NCI-H510A (cell line): ENCODE results near the gene FGF19.

Source experiments
- DNase-seq: peaks from one replicate; lab custom pipeline; 2025; lab: John Stamatoyannopoulos, UW

The FGF19 gene

GRCh38 chr11:69703768-69704507 lies at the start of gene FGF19:
Gene FGF19, minus strand, starts transcription at chr11:69704022. Its CDS starts 146 bp downstream, at chr11:69703876.
- no peak for DNase-seq

- no peak for DNase-seq
These were observed 49.1 kb upstream of the FGF19 start for GRCh38 chr11:69752890-69753289.

GRCh38 chr11:69750875-69751597 lies 47.2 kb upstream of the FGF19 start:
- no peak for DNase-seq

- no peak for DNase-seq
These were observed 46.5 kb upstream of the FGF19 start for GRCh38 chr11:69750108-69750850.

- no peak for DNase-seq
These were observed 44.8 kb upstream of the FGF19 start for GRCh38 chr11:69748637-69749036.

- no peak for DNase-seq
These were observed 43.2 kb upstream of the FGF19 start for GRCh38 chr11:69746752-69747742.

- no peak for DNase-seq
These were observed 42.3 kb upstream of the FGF19 start for GRCh38 chr11:69746140-69746539.

- no peak for DNase-seq
These were observed 41.4 kb upstream of the FGF19 start for GRCh38 chr11:69745201-69745600.

- DNase-seq: no peak
These were observed 40.6 kb upstream of the FGF19 start for GRCh38 chr11:69744435-69744834.

GRCh38 chr11:69734841-69735240 lies 31.0 kb upstream of the FGF19 start:
- DNase-seq: no peak

- DNase-seq: no peak
These were observed 30.5 kb upstream of the FGF19 start for GRCh38 chr11:69734367-69734766.

- no peak for DNase-seq
These were observed 29.1 kb upstream of the FGF19 start for GRCh38 chr11:69732910-69733309.

GRCh38 chr11:69731110-69731509 lies 27.3 kb upstream of the FGF19 start:
- no peak for DNase-seq

GRCh38 chr11:69730500-69730899 lies 26.7 kb upstream of the FGF19 start:
- DNase-seq: no peak

- DNase-seq: no peak
These were observed 25.4 kb upstream of the FGF19 start for GRCh38 chr11:69729252-69729651.

- no peak for DNase-seq
These were observed 23.4 kb upstream of the FGF19 start for GRCh38 chr11:69727266-69727665.

- no peak for DNase-seq
These were observed 22.7 kb upstream of the FGF19 start for GRCh38 chr11:69726481-69726880.

GRCh38 chr11:69726019-69726418 lies 22.2 kb upstream of the FGF19 start:
- no peak for DNase-seq

- no peak for DNase-seq
These were observed 17.9 kb upstream of the FGF19 start for GRCh38 chr11:69721745-69722144.

- no peak for DNase-seq
These were observed 17.3 kb upstream of the FGF19 start for GRCh38 chr11:69721106-69721505.

- no peak for DNase-seq
These were observed 15.1 kb upstream of the FGF19 start for GRCh38 chr11:69718912-69719311.

- DNase-seq: no peak
These were observed 14.3 kb upstream of the FGF19 start for GRCh38 chr11:69718147-69718546.
